Upper lobe of right lung (tissue), 1 donor: ENCODE results near the gene FAM221A. TPM values are rescaled to one million over a fixed set of nuclear protein-coding genes. Genes with fewer than 3 reads are reported as not detected.

Source experiments
- ATAC-seq: fragments of 200-7000 bp; cut with Tn5 transposase; one replicate; pipeline ENCODE4 v1.9.1; 2020; ENCODE audit warnings: mild to moderate bottlenecking, moderate library complexity
- DNase-seq: peaks from one replicate; pipeline ENCODE4 v3.0.0-alpha.2; 2020
- H3K27ac ChIP-seq: fragments of 200-600 bp; one replicate; pipeline ENCODE4 v1.8.0; 2022
- H3K27me3 ChIP-seq: fragments of 200-600 bp; one replicate; pipeline ENCODE4 v1.8.0; 2022; ENCODE audit warnings: mild to moderate bottlenecking
- H3K36me3 ChIP-seq: fragments of 200-600 bp; one replicate; pipeline ENCODE4 v1.8.0; 2022
- H3K4me1 ChIP-seq: fragments of 200-600 bp; one replicate; pipeline ENCODE4 v1.8.0; 2022
- H3K4me3 ChIP-seq: fragments of 200-600 bp; one replicate; pipeline ENCODE4 v1.8.0; 2022; ENCODE audit warnings: mild to moderate bottlenecking
- H3K9me3 ChIP-seq: fragments of 200-600 bp; one replicate; pipeline ENCODE4 v1.8.0; 2022
- CTCF ChIP-seq: fragments of 200-600 bp; IDR thresholded peaks from one replicate; pipeline ENCODE4 v1.8.0; 2022; ENCODE audit warnings: antibody characterized with exemption
- intact Hi-C: fragments of 100-400 bp; cut with DNase I; formaldehyde crosslinking; loops from one replicate; pipeline ENCODE4 v1.11.0; 2022
- total RNA-seq: library from RNA; stranded (reverse); fragmentation: NEBNext Ultra II Directional; extraction: Animal tissue kit (Norgen Biotek cat#: 25700); gene quantifications from one replicate; pipeline ENCODE4 v1.2.1, GENCODE V29; 2021
- donor health status: DM: no; HTN: yes; CAD: no; lungs with severe emphysema.

Gene FAM221A
- total RNA-seq, 1 donor from 2014 or later, result 9.0 TPM

- ATAC-seq (no peak), DNase-seq (no peak)
- H3K9me3 ChIP-seq, result peaks cover 10% of the 10 kb centered on the region
- H3K27ac ChIP-seq, result no peak overlapping the region
- TF ChIP-seq CTCF, result no peak
- H3K36me3 ChIP-seq, result no peaks in the 10 kb centered on the region
- H3K4me1 ChIP-seq, result no peaks in the 10 kb centered on the region
- H3K27me3 ChIP-seq, result no peaks in the 10 kb centered on the region
- intact Hi-C loops, result no loop called here
- no peak overlapping the region for H3K4me3 ChIP-seq
Observed at GRCh38 chr7:23742051-23742450, 62.1 kb downstream of the FAM221A start.

GRCh38 chr7:23743226-23743625, 63.2 kb downstream of the FAM221A start:
- H3K27ac ChIP-seq, result no peak overlapping the region
- ATAC-seq (no peak), DNase-seq (no peak)
- no peaks in the 10 kb centered on the region for H3K36me3 ChIP-seq
- no peaks in the 10 kb centered on the region for H3K4me1 ChIP-seq
- H3K27me3 ChIP-seq, result no peaks in the 10 kb centered on the region
- intact Hi-C loops, result no loop called here
- no peak overlapping the region for H3K4me3 ChIP-seq
- H3K9me3 ChIP-seq, result peaks cover 10% of the 10 kb centered on the region
- no peak for TF ChIP-seq CTCF

- H3K4me3 ChIP-seq, result no peak overlapping the region
- DNase-seq (no peak), ATAC-seq (no peak)
- H3K27ac ChIP-seq, result no peak overlapping the region
- no peaks in the 10 kb centered on the region for H3K36me3 ChIP-seq
- no peaks in the 10 kb centered on the region for H3K4me1 ChIP-seq
- peaks cover 10% of the 10 kb centered on the region for H3K9me3 ChIP-seq
- intact Hi-C loops, result no loop called here
- no peaks in the 10 kb centered on the region for H3K27me3 ChIP-seq
- TF ChIP-seq CTCF, result no peak
Observed at GRCh38 chr7:23746629-23747028, 66.6 kb downstream of the FAM221A start.

- Histone ChIP-seq H3K4me1 (no peaks in the 10 kb centered on the region), H3K36me3 (no peaks in the 10 kb centered on the region), H3K9me3 (no peaks in the 10 kb centered on the region), H3K27ac (no peak overlapping the region), H3K27me3 (no peaks in the 10 kb centered on the region), H3K4me3 (no peak overlapping the region)
- DNase-seq, result no peak
- ATAC-seq, result no peak
- TF ChIP-seq CTCF, result no peak
- intact Hi-C loops, result no loop called here
Observed at GRCh38 chr7:23751852-23752251, 71.9 kb downstream of the FAM221A start.

Other genes with a start within 250 kb of the FAM221A start
- 3.3 TPM for gene IGF2BP3, start 209.7 kb upstream of the FAM221A start, total RNA-seq
- gene TRA2A, start 148.2 kb upstream of the FAM221A start, total RNA-seq, result 71.6 TPM
- gene CCDC126, start 82.8 kb upstream of the FAM221A start, total RNA-seq, result 14.4 TPM
- 1.1 TPM for gene STK31, start 30.0 kb downstream of the FAM221A start, total RNA-seq